Measurements from ENCODE around the gene ANTXR2. TPM values are rescaled to one million over a fixed set of nuclear protein-coding genes. Genes with fewer than 3 reads are reported as not detected.
"Not testable (repeated sequence)": the region's sequence is repeated elsewhere in the genome, so short reads cannot be mapped to it uniquely, and the experiment has no call there.

ANTXR2 gene
- polyA plus RNA-seq, 12 donors: 87.8 to 154 (median 121) TPM; not detected in 1

GRCh38 chr4:80027611-80028010, 45.4 kb downstream of the ANTXR2 start:
- no peak for DNase-seq

DNA sequence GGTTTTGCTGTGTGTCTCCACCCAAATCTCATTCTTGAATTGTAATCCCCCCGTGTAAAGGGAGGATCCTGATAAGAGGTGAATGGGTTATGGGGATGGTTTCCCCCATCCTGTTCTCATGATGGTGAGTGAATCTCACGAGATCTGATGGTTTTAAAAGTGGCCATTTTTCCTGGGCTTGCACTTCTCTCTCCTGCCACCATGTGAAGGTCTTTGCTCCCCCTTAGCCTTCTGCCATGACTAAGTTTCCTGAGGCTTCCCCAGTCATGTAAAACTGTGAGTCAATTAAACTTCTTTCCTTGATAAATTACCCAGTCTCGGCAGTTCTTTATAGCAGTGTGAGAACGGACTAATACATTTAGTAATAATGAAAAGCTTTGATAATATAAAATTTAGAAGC, 46.9 kb downstream of the ANTXR2 start:
- no peak for DNase-seq

GRCh38 chr4:80024335-80024734, 48.7 kb downstream of the ANTXR2 start:
- no peak for DNase-seq

DNA sequence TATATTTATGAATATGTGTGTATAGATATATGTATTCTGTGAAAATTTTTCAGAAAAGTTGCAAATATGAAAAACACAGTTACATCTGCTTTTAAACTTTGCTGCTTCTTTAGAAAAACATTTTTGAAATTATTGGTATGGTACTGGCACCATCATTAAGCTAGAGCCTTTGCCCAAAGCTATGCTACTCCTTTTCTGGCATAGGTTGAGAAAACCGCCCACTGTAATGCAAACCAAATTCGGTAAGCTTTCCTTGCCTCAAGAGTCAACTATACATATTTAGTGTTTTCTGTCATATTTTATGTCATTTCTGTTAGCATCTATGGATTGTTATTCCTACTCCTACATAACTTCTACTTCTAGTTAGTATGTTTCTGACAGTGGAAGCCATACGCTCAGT, 50.7 kb downstream of the ANTXR2 start:
- no peak for DNase-seq

DNA sequence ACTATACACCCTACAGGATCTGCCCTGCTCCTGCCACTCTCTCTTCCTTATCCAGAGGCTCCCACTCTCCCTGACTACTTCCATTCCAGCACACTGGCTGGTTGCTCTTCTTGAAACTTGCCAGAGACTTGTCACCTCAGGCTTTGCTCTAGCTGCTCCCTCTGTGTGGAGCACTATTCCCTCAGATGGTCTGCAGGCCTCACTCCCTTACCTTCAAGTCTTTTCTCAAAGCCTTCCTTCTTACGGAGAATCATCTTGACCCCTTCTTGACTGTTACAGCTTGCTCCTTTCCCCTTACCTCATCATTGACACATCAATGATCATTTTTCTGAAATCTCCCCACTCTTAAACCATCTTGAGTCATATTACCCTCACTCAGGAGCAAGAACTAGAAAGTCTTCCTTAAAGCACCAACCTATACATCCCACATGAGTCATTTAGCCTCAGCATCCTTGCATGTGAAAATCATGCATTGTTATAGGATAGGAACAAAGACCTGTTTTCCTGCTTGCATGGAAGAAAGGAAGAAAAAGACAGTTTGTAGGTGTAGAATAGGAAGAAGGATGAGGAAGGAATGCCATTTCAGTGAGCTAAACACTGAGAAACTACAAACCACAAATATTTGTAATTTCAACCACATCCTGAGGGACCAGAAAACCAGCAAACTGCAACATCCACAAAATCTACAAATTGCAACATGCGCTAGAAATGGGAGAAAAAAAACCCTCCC, 55.7 kb downstream of the ANTXR2 start:
- DNase-seq: no peak

DNA sequence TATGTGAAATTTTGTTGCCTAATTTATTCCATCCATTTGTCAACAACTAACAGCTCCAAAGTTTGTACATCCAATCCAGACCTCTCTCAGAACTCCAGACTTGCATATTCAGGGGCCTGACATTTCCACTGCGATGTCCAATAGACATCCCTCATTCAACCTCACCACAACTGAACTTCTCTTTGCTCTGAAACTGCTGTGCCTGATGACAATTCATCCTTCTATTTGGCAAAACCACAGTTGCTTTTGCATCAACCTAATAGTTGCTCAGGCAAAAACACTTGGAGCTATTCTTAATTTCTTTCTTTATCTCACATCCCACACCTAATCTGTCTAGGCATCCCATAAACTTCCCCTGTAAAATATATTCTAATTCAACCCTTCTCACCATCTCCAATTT, 56.5 kb downstream of the ANTXR2 start:
- no peak for DNase-seq

DNA sequence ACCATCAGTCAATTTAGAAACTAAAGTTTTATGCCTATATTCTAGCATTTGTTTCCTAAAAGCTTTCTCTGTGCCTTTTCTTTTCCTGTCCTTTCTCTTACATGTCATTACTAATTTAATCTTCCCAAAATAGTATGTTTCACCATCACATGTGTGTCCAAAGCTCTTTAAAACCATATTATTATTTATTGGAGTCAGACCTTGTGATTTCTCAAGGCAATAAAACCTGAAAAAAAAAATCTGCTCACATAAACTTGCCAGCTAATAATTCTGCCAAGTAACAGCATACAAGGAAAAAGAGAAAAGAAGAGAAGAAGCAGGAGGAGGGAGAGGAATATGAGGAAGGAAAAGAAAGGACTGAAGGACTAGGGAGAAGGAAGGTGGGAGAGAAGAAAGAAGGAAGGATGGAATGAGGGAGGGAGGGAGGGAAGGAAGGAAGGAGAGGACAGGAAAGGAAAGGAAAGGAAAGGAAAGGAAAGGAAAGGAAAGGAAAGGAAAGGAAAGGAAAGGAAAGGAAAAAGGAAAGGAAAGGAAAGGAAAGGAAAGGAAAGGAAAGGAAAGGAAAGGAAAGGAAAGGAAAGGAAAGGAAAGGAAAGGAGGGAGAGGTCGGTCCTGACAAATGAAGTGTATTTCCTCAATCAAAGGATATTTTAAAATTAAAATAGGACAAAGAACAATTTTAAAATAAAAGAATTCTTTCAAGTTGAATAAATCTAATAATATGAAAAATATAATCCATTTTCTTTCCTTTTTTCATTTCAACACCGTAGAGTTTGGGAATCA, 57.4 kb downstream of the ANTXR2 start:
- no peak for DNase-seq

DNA sequence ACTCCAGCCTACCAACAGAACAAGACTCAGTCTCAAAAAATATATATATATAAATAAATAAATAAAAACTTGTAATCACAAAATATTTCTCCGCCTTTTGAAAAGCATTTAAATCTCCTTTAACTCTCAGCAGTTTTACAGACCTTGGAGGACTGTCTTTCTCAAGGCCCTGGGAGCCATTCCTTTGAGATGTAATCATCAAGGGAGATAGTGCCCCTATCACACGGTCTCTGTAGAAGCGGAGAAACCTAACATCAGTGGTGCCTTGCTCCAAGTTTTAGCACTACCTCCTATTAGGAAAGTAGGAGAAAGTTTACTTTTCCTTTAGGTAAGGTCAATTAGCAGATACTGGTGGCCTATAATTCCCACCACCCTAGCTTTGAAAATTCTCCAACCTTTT, 58.5 kb downstream of the ANTXR2 start:
- DNase-seq: no peak

- no peak for DNase-seq
Observed at GRCh38 chr4:80012291-80012690, 60.7 kb downstream of the ANTXR2 start.

DNA sequence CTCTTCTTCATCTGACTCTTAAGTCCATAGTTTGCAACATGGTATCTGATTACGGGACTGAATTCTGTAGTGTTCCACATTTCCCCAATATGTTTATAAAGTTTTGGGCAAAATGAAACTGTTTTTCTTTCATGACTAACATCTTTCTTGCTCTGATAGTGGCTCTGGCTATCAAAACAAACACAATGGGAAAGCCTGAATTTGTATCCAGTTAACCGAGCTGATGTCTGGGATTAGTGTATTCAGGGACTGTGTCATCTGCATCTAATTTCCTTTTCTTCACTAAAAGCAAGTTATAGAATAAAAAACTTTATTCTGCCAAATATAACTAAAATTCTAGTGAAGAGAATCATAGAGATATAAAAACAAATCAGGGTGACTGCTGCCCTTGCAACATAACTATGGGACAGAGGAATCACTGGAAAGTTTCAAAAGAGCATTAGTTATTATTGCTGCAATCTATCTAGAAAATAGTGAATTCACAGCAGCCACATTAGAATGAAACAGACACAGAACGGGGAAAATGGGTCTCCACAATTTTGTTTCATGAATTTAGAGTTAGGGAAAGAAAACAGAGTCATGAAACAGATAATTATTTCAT, 61.3 kb downstream of the ANTXR2 start:
- DNase-seq: no peak

GRCh38 chr4:80010316-80010715, 62.7 kb downstream of the ANTXR2 start:
- no peak for DNase-seq

DNA sequence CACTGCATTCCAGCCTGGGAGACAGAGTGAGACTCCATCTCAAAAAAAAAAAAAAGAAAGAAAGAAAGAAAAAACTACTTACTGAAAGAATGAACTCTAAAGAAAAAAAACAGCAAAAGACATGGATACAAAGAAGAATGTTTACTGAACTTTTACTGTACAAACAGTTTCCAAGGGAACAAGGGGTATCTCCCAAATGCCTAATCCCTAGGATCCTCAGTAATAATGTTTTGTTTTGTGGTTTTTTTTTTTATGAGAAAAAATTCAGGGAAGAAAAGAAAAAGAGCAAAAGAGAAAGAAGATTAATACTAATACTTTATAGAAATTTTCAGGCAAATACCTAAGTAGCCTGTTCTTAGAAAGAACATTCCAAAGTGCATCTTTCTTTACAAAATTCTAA, 63.2 kb downstream of the ANTXR2 start:
- DNase-seq: no peak

- no peak for DNase-seq
Observed at GRCh38 chr4:80008971-80009370, 64.1 kb downstream of the ANTXR2 start.

DNA sequence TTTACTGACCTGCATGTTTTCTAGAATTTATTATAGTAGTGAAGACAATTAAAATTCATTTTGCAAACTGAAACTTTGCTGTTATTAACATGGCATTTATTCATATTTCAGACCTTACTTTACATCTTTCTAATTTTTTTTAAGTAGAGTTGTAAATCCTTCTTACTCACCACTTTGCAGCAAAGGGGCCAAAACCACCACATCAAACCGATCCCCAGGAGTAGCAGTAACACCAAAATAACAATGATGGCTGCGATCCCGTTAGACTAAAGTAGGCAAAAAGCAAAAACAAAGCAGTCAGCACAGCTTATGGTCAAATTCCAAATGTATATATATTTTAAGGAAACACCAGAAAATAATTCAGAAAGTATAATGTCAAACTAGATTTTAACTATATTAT, 64.7 kb downstream of the ANTXR2 start:
- no peak for DNase-seq

DNA sequence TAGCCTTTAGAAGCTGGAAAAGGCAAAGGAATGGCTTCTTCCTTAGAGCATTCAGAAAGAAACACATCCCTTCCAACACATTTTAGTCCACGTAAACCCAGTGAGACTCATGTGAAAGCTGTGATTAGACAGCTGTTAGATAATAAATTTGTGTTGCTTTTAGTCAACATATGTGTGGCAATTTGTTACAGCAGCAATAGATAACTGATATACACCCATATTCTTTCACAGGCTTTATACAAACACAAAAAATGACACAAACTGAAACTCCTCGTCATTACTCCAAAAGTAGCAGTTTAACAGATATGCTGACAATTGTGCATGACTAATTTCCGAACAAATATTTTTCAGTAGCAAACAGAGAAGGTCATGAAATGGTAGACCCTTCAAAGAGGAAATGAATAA, 65.3 kb downstream of the ANTXR2 start:
- no peak for DNase-seq

DNA sequence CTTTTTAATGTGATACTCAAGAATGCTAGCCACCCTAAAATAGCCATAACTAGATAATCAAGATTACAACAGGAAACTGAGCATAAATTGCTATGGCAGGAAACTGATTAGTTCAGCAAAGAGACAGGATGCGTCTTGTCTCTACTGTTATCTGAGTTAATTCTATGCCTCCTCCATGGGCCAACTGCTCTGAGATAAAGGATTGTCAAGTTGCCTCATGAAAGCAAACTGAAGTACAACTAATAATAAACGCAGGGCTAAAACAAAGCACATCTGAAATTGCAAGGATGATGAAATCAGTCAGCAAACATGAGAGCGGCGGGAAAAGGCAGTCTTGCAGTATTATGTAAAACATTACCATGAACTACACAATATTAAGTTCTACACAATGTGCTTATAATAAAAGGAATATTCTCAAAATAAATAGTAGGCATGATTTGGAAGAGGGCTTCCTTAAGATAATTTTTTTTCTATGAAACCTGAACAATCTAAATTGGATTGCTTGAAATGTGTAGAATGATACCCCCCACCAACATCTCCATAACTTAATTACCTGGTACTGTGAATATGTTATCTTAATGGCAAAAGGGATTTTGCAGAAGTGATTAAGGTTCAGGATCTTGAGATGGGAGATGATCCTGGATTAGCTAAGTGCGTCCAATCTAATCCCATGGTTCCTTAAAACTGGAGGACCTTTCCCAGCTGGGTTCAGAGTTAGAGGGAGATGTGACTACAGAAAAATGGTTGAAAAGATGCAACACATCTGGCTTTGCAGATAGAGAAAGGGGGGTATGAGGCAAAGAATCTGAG, 65.9 kb downstream of the ANTXR2 start:
- no peak for DNase-seq

DNA sequence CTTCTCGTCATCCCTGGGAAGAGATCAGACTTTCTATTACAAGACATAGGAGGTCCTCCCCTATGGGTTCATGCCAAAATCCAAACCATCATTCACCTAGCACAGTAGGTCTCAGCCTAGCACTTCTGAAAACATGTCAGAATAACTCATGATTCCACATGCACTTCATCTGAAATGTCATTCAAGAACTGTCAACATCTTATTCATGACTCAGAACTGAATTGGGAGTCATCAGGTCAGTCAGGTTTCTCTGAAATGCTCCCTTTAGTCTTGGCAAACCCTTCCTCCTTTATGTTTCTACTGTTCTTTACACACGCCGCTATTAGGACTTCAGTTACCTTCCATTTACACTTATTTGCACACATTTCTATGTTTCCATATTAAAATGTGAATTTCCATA, 67.2 kb downstream of the ANTXR2 start:
- no peak for DNase-seq

- no peak for DNase-seq
Observed at GRCh38 chr4:80004319-80004718, 68.7 kb downstream of the ANTXR2 start.

GRCh38 chr4:80002559-80002958, 70.5 kb downstream of the ANTXR2 start:
- DNase-seq: not testable (repeated sequence)

DNA sequence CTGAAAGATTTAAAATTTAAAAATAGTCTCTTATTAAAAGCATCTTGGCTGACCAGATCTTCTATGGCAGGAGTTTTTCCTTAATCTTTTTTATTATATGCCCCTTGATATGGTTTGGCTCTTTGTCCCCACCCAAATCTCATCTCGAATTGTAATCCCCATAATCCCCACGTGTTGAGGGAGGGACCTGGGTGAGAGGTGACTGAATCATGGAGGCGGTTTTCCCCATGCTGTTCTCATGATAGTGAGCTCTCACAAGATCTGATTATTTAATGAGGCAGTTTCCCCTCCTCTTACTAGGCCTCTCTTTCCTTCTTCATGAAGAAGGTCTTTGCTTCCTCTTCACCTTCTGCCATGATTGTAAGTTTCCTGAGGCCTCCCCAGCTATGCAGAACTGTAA, 74.0 kb downstream of the ANTXR2 start:
- not testable (repeated sequence) for DNase-seq

GRCh38 chr4:79998201-79998600, 74.8 kb downstream of the ANTXR2 start:
- DNase-seq: no peak

- DNase-seq: peak; percentile 47
Observed at GRCh38 chr4:79996851-79997250, 76.2 kb downstream of the ANTXR2 start.

Data from muscle of arm (tissue), 12 donors.